OCI-LY7 (cell line): ENCODE results near the gene CMTM1. TPM values are rescaled to one million over a fixed set of nuclear protein-coding genes. Genes with fewer than 3 reads are reported as not detected.

Experiments
- BruUV-seq: library from RNA; stranded (reverse); fragments of 400-500 nt; replicated peaks from 2 replicates; lab custom pipeline; 2021; lab: Mats Ljungman, UMichigan
- CTCF ChIA-PET: fragments of 300-600 bp; sonication (Branson Sonifier 250); formaldehyde crosslinking; loops from one replicate; lab custom pipeline; 2022; ENCODE audit warnings: antibody characterized with exemption; ENCODE audit not compliant: unreplicated experiment; lab: Charles Lee
- POLR2A ChIA-PET: fragments of 300-600 bp; sonication (Branson Sonifier 250); formaldehyde crosslinking; loops from one replicate; lab custom pipeline; 2022; ENCODE audit warnings: antibody characterized with exemption; lab: Charles Lee
- DNase-seq: peaks from one replicate; pipeline ENCODE4 v3.0.0-alpha.2; 2015; ENCODE audit warnings: low spot score
- H2AFZ ChIP-seq: fragments of 200-600 bp; sonication (generic), shearing (Covaris generic); 2 replicates; pipeline ENCODE4 v1.6.1; 2014; ENCODE audit warnings: mild to moderate bottlenecking, antibody characterized with exemption, low read length, moderate library complexity
- H3K27ac ChIP-seq: fragments of 200-600 bp; sonication (generic); 2 replicates; pipeline ENCODE4 v1.5.1; 2014; ENCODE audit warnings: mixed run types, low read depth, mild to moderate bottlenecking, moderate library complexity, low read length, inconsistent platforms; ENCODE audit not compliant: poor library complexity, severe bottlenecking
- H3K36me3 ChIP-seq: fragments of 200-600 bp; sonication (generic); 2 replicates; pipeline ENCODE4 v1.6.1; 2014; ENCODE audit warnings: mild to moderate bottlenecking, antibody characterized with exemption, low read length, moderate library complexity, mixed read lengths; ENCODE audit not compliant: insufficient read depth
- H3K4me1 ChIP-seq: fragments of 200-600 bp; sonication (generic); 2 replicates; pipeline ENCODE4 v1.5.1; 2014; ENCODE audit warnings: mild to moderate bottlenecking, low read length; ENCODE audit not compliant: insufficient read depth, poor library complexity, severe bottlenecking
- H3K4me2 ChIP-seq: fragments of 200-600 bp; sonication (generic); 2 replicates; pipeline ENCODE4 v1.6.1; 2014; ENCODE audit warnings: mild to moderate bottlenecking, low read length
- H3K4me3 ChIP-seq: fragments of 200-600 bp; sonication (generic); 2 replicates; pipeline ENCODE4 v1.5.1; 2014; ENCODE audit warnings: mild to moderate bottlenecking, low read depth, low read length; ENCODE audit not compliant: poor library complexity, severe bottlenecking
- H3K79me2 ChIP-seq: fragments of 200-600 bp; sonication (generic); 2 replicates; pipeline ENCODE4 v1.6.1; 2016; ENCODE audit warnings: low read depth, mild to moderate bottlenecking, low read length, moderate library complexity, mixed read lengths; ENCODE audit not compliant: insufficient read depth
- H3K9me2 ChIP-seq: fragments of 200-600 bp; sonication (generic); 2 replicates; pipeline ENCODE4 v1.6.1; 2016; ENCODE audit warnings: mild to moderate bottlenecking, low read length, mixed read lengths; ENCODE audit not compliant: insufficient read depth
- H3K9me3 ChIP-seq: fragments of 200-600 bp; sonication (generic); 2 replicates; pipeline ENCODE4 v1.6.1; 2014; ENCODE audit warnings: mild to moderate bottlenecking, mixed run types, low read length, mixed read lengths
- H4K20me1 ChIP-seq: fragments of 200-600 bp; sonication (generic); 2 replicates; pipeline ENCODE4 v1.6.1; 2014; ENCODE audit warnings: mild to moderate bottlenecking, antibody characterized with exemption, low read length, moderate library complexity, mixed read lengths; ENCODE audit not compliant: insufficient read depth
- CTCF ChIP-seq: fragments of 200-600 bp; sonication (generic); conservative IDR thresholded peaks from 2 replicates; pipeline ENCODE4 v1.5.1; 2014; ENCODE audit warnings: mild to moderate bottlenecking, antibody characterized with exemption, low read length, moderate library complexity, mixed read lengths
- EZH2phosphoT487 ChIP-seq: fragments of 200-600 bp; sonication (generic); IDR thresholded peaks from 2 replicates; pipeline ENCODE4 v1.6.1; 2018; ENCODE audit warnings: low read depth, borderline replicate concordance, mild to moderate bottlenecking, mixed run types, antibody characterized with exemption, low read length, moderate library complexity, mixed read lengths
- intact Hi-C: fragments of 100-400 bp; cut with micrococcal nuclease; formaldehyde crosslinking; loops from one replicate; pipeline ENCODE4 v1.10.0; 2022; ENCODE audit not compliant: unreplicated experiment
- total RNA-seq, 2 experiments: library from RNA; depleted of rRNA in 1 of 2; stranded (reverse); fragments of >200 nt in 1 of 2; shearing (Covaris generic) in 1 of 2; gene quantifications; 2 replicates each; pipeline ENCODE4 v1.2.3, GENCODE V29; 2014 to 2022

Gene CMTM1
- total RNA-seq, 2 experiments from 2014 or later = 8.5 to 10.6 TPM

DNA sequence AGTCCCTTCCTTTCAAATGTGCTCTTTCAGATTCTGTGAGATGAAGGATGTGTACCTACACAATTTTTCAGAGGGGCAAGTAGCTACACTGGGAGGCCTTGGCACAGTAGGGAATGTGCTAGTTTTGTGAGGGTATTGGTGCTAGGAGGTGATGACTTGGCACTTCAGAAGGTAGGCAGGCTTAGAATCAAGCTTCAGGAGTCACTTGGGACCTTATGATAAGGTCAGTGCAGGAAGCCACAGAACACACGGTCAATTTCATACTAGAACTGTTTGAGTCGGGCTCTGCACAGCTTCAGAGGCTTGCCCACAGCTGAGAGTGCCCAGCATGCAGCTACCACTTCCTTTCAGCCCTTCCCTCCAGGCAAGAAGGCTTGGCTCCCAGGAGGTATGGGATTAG, 6.1 kb downstream of the CMTM1 start:
- no peaks in the 10 kb centered on the region for H4K20me1 ChIP-seq
- H2AFZ ChIP-seq = no peak overlapping the region
- H3K79me2 ChIP-seq = no peaks in the 10 kb centered on the region
- H3K4me1 ChIP-seq = no peaks in the 10 kb centered on the region
- H3K9me3 ChIP-seq = no peaks in the 10 kb centered on the region
- intact Hi-C loops = no loop called here
- POLR2A ChIA-PET = interaction anchor here (1.1 to 1.3 kb wide), 2 partner anchors 9 to 11 kb away, joined by 3 to 4 read pairs; no protein-coding TSS in a partner anchor
- no peak for DNase-seq
- CTCF ChIA-PET = interaction anchor here (1.4 kb wide), 1 partner anchor 9 kb away, joined by 3 read pairs; no protein-coding TSS in a partner anchor
- TF ChIP-seq EZH2phosphoT487 (no peak), CTCF (no peak)
- H3K4me2 ChIP-seq = no peak overlapping the region
- no peak overlapping the region for H3K4me3 ChIP-seq
- no TSS peak for BruUV-seq
- peaks cover 9% of the 10 kb centered on the region; the same call in 1 of the 2 replicates for H3K36me3 ChIP-seq
- H3K9me2 ChIP-seq = no peaks in the 10 kb centered on the region
- no peak overlapping the region for H3K27ac ChIP-seq

DNA sequence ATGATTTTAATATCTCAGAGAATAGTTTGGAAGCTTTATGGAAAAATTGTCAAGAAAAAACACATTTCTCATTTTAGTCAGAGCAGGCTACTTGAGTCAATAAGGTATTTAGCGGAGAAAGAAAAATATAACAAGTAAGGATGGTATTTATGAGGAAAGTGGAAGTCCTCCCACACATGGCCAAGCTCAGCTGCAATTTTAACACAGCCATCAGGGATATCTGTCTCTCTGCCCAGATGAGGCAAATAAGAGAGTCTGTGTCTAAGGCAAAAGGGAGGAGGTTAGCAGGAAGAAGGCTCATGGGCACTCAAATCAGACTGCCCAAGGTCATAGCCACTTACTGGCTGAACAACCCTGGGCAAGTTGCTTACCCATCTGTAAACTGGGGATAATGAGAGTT, 7.8 kb downstream of the CMTM1 start:
- POLR2A ChIA-PET = interaction anchor here (0.7 kb wide), 2 partner anchors 45 to 953 kb away, joined by 3 read pairs; no protein-coding TSS in a partner anchor

More for the DNA sequence above, 7.8 kb downstream of the CMTM1 start:
- TF ChIP-seq EZH2phosphoT487 (no peak), CTCF (no peak)
- H3K9me2 ChIP-seq = no peaks in the 10 kb centered on the region
- H3K27ac ChIP-seq = no peak overlapping the region
- H2AFZ ChIP-seq = no peak overlapping the region
- 0 out of 2 replicates have a peak, but pooled peaks cover 5% of the 10 kb centered on the region for H3K36me3 ChIP-seq
- CTCF ChIA-PET = no interaction called here
- no TSS peak for BruUV-seq
- H3K9me3 ChIP-seq = no peaks in the 10 kb centered on the region
- H3K4me2 ChIP-seq = no peak overlapping the region
- no peaks in the 10 kb centered on the region for H4K20me1 ChIP-seq
- DNase-seq = no peak
- intact Hi-C loops = no loop called here
- H3K4me1 ChIP-seq = no peaks in the 10 kb centered on the region
- no peaks in the 10 kb centered on the region for H3K79me2 ChIP-seq
- no peak overlapping the region for H3K4me3 ChIP-seq
